HTERT RPE-1 (cell line): ENCODE data around the gene NOM1.
"Not testable (repeated sequence)": the region's sequence is repeated elsewhere in the genome, so short reads cannot be mapped to it uniquely, and the experiment has no call there.

Experiments used
- in situ Hi-C: fragments of 300-500 bp; cut with MboI; formaldehyde crosslinking; loops from 4 replicates; pipeline ENCODE4 v1.14.3; 2020; ENCODE audit warnings: low sequenced_read_pairs

The NOM1 gene

DNA sequence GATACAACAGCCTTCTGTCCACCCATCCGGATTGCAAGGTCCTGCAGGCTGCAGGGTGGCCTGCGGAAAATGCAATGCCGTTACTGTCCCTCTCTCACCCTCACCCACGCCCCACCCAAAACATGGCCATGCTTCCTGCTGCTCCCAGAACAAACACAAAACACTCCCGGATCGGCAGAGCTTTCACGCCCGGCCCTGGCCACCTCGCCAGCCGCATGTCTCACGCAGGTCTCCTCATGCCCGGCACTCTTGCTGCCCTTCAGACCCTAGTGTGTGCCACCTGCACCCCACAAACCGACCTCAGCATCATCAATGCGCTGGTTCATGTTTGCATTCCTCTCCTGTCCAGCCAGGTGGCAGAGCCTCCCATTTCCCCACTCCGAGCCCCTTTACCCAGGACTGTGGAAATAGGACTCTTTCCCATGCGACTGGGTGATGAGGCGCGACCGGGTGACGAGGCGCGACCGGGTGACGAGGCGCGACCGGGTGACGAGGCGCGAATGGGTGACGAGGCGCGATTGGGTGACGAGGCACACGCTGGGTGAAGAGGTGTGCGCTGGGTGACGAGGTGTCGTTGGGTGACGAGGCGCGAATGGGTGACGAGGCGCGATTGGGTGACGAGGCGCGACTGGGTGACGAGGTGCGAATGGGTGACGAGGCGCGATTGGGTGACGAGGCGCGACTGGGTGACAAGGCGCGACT lies 8.9 kb upstream of the NOM1 start:
- in situ Hi-C loops: no loop called here

DNA sequence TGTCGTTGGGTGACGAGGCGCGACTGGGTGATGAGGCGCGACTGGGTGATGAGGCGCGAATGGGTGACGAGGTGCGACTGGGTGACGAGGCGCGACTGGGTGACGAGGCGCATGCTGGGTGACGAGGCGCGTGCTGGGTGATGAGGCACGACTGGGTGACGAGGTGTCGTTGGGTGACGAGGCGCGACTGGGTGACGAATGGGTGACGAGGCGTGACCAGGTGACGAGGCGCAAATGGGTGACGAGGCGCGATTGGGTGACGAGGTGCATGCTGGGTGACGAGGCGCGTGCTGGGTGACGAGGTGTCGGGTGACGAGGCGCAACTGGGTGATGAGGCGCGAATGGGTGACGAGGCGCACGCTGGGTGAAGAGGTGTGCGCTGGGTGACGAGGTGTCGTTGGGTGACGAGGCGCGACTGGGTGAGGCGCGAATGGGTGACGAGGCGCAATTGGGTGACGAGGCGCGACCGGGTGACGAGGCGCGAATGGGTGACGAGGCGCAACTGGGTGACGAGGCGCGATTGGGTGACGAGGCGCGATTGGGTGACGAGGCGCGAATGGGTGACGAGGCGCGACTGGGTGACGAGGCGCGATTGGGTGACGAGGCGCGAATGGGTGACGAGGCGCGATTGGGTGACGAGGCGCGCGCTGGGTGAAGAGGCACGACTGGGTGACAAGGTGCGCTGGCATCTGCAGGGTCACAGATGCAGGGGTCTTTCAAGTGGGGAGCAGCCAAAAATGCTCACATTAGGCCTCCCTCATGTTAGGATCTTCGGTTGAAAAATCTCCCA lies 7.9 kb upstream of the NOM1 start:
- in situ Hi-C loops: no loop called here

DNA sequence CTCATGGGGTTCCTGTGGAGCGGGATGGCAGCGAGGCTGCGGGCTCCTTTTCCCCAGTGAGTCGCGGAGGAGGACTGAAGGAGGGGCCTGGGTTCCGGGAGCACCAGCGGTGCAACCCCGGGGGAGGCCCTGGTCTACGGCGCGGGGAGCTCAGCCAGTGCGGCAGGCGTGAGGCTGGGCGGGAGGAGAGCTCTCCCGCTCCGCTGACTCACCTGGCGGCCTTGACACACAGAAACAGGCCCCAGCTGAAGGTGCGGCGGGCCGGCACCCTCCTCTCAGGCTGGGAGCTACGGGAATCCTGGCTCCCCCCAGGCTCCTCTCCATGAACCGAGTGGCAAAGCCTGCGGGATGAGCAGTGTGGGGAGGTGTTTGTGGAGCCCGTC lies 6.8 kb upstream of the NOM1 start:
- in situ Hi-C loops: no loop called here

DNA sequence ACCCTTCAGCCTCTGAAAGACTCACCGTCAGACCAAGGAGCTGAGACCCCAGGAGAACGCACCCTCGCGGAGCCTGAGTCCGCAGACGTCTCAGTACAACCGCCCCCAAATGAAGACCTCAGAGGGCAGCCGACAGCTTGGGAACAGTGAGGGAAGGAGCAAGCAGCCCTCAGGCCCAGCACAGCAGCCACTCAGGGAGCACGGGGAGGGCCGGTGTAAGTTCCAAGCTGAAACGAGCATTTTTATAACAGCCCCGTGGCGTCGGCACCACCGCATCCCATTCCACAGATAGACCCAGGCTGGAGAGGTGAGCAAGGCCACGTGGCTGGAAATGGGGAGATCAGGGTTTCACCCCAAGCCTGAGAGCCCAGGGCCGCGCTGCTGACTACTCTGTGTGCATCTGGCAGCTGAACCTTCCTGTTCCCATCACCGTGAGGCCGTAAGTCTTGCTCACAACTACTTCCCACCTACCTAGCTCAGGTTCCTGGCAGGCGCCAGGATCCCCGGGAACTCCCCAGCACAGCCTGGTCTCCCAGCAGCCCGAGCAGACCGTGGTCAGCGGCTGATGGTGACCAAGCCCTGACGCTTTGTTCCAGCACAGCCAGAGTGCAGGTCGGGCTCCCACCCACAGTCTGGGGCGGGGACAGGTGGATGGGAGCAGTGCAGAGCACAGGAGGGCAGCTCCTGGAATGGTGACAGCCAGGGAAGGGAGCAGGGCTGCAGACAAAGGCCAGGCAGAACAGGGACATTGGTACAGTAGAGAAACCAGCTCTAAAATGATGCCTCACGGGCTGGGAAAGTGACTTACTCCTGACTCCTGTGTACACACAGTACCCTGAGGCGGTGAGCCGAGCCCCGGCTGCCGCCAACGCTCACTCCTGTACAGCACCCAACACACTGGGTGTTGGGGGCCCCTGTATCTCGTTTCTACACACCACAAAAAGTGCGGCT lies 6.1 kb upstream of the NOM1 start:
- in situ Hi-C loops: no loop called here

DNA sequence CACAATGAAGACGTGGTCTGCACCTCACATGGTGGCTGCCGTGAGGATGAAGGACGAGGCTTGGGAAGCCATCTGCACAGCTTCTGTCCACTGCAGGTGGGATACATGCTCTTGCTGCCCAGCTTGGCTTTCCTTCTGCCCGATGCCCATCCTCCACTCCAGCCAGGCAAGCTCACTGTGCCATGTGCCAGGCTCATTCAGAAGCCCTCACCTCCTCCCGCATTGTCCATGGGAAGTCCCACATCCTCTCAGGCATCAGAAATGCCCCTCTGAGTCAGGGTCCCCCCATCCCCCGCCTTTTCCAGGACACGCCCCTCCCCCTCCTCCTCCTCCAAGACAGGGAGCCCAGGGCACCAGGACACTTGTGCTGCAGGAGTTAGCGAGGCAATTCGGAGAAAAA lies 4.6 kb upstream of the NOM1 start:
- in situ Hi-C loops: no loop called here

DNA sequence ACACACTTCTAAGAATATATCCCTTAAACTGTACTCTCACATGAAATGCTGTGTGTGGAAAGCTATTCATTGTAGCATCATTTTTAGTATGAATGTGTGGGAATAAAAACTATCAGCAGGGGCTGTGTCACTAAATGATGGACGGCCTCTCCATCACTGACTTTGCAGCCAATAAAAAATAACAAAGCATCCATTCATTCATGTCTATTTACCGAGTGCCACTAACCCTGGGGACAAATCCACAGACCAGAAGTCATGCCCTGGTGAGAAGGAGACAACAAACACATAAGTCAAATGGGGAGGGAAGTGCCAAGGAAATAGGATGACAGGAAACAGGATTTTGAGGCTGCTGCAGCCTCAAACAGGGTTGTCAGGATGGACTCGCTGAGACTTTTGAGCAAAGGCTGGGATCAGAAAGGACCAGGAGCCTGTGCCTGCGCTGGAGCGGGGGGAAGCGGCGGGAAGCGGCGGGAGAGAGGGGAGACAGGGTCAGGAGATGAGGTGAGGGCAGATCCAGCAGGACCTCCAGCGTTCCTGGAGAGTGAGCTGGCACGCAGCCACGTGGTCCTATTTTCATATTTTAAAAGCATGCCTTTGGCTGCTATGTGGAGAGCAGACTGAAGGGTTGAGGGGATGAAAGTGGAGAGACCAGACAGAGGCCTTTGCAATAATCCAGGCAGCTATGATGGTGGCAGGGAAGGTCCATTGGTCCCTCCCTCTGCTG lies 2.2 kb upstream of the NOM1 start:
- in situ Hi-C loops: no loop called here

DNA sequence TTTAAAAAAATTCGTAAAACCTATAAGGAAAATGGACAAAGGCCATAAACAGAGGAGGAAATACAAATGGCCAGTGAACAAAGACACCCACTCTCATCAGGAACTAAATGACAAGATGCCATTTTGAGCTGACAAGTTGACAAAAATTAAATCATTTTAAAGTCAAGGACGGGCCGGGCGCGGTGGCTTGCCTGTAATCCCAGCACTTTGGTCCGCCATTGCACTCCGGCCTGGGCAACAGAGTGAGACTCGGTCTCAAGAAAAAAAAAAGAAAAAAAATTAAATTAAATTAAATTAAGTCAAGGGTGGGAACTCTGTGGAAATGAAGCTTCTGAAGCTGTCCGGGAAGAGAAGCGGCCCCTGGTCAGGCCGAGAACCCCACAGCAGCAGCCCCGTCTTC lies 1.2 kb upstream of the NOM1 start:
- in situ Hi-C loops: no loop called here

DNA sequence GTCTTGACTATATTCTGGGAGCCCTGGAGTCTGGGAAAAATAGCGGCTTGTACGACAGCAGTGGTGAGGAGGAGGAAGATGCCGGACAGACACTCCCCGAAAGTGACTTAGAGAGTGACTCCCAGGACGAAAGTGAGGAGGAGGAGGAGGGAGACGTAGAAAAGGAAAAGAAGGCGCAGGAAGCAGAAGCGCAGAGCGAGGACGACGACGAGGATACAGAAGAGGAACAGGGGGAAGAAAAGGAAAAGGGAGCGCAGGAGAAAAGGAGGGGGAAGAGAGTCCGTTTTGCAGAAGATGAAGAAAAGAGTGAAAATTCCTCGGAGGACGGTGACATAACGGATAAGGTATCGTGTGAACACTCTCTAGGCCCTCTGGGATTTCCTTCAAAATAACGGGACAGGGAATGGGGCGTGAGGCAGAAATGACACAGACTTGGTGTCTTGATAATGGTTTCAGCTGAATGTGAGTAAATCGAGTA lies 908 bp downstream of the NOM1 start:
- in situ Hi-C loops: no loop called here

DNA sequence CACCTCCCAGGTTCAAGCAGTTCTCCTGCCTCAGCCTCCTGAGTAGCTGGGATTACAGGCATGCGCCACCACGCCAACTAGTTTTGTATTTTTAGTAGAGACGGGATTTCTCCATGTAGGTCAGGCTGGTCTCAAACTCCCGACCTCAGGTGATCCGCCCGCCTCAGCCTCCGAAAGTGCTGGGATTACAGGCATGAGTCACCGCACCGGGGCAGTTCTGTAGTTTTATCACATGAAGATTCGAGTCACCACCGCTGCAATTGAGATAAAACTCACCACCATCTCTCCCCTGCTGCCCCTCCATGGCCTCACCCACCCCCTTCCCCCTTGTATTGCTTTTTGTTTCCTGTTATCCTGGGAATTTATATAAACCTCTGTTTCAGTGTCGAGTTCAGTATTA lies 3.7 kb downstream of the NOM1 start:
- in situ Hi-C loops: not testable (repeated sequence)

DNA sequence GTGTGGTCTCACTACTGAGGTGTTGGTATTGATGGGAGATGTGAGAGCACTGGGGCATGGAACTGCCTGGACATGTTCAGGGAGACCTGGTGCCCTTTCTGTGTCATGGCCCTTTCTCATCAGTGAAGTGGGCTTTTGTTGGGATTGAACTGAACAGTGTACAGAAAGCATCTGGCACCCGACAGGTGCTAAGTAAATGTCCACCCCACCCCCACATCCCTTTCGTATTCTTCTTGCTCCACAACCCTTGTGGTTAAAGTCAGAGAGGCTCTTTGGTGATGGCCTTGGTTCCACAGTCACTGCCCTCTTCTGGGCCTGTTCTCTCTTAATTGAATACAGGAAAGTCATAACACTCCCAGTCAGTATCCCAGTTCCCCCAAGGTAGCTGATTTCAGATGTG lies 5.4 kb downstream of the NOM1 start:
- in situ Hi-C loops: no loop called here

DNA sequence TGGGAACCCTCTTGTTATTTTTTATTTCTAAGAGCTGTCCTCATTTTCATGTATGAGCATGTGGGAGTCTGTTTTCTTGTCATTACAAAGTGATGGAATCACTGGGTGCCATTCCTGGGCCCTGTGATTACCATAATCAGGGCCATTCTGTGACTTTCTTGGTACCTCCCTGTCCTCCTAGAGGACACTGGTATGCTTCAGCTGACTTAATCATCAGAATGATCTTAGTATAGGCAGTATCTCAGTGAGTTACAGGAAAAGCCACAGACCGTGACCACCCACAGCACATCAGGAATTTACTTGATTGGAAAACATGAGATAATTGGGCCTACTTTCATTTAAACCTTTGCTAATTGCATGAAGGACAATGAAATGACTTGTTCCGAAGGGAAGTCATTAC lies 7.2 kb downstream of the NOM1 start:
- in situ Hi-C loops: no loop called here

DNA sequence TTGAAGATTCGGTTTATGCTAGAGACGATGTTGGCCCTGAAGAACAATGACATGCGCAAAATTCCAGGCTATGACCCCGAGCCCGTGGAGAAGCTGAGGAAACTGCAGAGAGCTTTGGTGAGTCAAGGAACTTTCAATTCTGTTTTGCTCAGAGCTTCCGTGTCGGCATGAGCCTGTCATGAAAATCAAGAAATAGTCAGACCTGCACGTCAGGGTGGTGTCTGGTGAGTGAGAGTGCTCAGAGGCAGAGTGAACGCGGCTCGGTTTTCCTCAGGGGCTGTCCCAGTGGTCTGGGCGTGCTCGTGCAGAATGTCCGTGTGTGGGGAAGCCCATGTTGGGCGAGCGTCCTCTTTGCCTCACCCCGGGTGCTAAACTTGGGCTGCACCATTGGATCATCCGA lies 12.6 kb downstream of the NOM1 start:
- in situ Hi-C loops: no loop called here

DNA sequence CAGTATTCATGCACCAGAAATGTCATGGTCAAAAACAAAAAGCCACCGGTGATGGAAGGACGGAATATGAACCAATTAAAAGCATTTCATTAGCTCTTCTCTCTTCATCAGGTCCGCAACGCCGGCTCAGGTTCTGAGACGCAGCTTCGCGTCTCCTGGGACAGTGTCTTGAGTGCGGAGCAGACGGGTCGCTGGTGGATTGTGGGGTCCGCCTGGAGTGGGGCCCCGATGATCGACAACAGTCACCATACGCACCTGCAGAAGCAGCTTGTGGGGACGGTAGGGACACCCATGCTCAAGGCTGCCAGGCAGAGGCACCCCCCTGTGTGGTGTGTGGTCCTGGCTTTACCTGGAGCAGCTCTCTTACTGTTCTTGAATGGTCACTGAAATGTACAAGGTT lies 13.4 kb downstream of the NOM1 start:
- in situ Hi-C loops: no loop called here

DNA sequence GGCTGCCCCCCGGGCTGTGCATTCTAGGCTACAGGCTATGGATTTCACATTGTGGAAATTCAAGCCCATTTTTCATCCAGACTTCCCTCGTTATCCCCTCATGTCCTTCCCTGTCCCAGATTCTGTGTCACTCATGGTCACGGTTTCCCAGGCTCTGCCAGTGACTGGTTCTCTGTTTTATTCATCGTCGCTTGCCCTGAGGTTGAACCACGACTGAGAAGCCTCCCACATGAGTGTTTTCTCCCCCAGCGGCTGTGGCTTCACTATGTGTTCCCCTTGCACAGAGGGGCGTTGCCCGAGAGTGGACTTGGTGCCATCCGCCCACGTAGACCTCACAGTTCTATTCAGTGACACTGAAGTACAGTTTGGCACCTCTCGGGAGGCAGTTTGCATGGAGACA lies 14.0 kb downstream of the NOM1 start:
- in situ Hi-C loops: no loop called here

DNA sequence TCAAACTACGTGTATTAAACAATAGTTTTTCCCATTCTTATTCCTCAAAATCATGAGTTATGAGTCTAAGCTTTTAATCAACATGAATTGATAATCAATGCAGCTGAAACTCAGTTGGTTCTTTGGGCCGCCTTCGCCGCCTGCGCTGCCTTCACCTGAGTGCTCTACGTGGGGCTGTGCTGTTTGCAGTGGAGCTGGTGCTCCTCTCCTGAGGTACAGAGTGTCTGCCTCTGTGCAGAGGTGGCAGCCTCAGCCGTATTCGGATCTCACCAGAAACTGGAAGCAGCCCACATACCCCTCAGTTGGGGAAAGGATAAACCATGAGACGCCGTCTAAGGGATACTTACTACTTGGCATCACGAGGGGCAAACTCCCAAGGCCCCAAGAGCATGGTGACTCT lies 15.5 kb downstream of the NOM1 start:
- in situ Hi-C loops: no loop called here

DNA sequence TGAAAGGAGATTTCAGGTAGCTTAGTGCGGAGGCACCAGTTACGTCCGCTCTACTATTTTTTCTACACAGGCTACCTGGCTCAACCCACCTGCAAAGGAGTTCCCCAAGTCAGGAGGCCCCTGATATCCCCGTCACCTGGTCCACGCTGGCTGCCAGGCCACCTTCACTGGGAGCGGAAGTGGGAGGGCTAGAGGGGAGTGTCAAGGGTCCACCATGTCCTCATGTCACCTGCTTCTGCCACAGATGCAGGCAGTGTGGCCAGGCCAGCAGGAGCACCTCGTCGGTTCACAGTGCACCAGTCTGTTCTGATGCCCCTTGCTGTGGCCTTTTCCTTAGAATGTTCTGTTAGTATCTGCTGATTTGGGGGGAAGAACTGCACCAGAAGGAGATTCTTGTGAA lies 16.9 kb downstream of the NOM1 start:
- in situ Hi-C loops: no loop called here

DNA sequence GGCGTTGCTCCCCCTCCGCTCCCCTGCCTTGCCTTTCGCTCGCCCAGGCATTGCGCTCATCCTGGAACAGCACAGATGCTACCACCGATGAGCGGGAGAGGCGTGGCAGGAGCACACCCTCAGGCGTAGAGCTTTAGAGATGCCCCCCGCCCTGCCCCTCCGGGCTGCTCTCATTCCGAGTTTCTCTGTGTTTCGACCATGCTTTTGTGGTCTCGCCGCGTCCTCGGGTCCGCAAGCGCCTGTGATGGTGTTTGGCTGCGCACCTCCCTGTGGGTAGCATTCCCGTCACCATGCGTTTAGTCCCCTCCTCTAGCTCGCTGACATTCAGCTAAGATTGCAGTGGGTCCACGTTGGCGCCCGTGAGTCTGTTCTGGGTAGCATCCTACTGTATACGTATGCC lies 18.7 kb downstream of the NOM1 start:
- in situ Hi-C loops: no loop called here

DNA sequence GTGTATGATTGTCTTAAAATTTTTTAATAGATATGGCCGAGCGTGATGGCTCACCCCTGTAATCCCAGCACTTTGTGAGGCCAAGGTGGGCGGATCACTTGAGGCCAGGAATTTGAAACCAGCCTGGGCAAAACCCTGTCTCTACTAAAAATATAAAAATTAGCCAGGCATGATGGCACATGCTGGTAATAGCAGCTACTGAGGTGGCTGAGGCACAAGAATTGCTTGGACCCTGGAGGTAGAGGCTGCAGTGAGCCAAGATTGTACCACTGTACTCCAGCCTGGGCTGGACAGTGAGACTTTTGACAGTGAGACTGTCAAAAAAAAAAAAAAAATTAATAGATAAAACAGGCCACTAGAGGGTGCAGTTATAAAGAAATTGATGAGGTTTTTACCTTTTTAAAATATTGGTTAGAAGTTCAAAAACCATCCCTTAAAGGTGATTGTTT lies 20.5 kb downstream of the NOM1 start:
- in situ Hi-C loops: no loop called here

DNA sequence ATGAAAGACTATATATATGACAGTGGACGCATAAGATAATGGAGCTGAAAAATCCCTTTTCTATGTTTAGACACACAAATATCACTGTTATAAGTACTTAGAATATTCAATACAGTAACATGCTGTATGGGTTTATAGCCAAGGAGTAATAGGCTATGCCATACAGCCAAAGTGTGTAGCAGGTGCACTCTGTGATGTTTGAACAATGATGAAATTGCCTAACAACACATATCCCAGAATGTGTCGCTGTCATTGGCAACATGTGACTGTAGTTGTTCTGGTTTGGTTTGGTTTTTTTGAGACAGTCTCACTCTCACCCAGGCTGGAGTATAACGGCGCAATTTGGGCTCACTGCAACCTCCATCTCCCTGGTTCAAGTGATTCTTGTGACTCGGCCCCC lies 26.1 kb downstream of the NOM1 start:
- in situ Hi-C loops: no loop called here

DNA sequence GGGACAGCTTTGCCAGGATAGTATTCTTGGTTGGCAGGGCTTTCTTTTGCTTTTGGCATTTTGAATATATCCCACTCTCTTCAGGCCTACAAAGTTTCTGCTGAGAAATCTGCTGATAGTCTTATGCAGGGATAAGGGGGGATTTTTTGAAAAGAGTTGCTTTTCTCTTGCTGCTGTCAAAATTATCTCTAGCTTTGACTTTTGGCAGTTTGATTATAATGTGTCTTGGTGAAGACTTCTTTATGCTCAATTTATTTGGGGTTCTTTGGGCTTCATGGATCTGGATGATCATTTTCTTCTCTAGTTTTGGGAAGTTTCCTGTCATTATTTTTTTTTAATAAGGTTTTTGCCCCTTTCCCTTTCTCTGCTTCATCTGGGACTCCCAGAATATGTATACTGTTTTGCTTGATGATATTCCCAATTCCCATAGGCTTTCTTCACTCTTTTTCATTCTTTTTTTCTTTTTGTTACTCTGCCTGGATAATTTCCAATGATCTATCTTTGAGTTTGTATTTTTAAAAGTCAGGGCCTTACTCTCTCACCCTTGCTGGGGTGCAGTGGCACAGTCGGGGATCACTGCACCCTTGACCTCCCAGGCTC lies 29.6 kb downstream of the NOM1 start:
- in situ Hi-C loops: no loop called here
